ENCODE data around the gene CFAP58.

The CFAP58 gene

DNA sequence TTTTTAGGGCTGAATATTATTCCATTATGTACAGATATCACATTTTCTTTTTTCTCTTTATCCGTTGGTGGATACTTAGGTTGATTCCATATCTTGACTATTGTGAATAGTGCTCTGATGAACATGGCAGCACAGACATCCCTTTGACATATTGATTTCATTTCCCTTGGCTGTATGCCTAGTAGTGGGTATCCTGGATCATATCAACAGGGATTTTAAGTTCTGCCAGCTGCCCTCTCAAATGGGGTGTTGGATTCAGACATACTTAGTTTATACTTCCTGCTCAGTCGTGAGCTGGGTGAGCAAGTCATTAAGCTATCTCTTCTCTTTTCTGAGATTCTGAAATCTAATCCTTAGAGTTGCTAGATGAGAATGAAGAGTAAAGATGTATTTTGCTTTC, 147.8 kb downstream of the CFAP58 start:
- no peak for DNase-seq
- in situ Hi-C loops (cut with HindIII; ENCODE audit: low pct_ligation_motif_present, low pct_unique_long_range_greater_than_20kb, low sequenced_read_pairs), result no loop called here

GRCh38 chr10:104501864-104502579, 148.4 kb downstream of the CFAP58 start:
- no peak for DNase-seq
- in situ Hi-C loops (cut with HindIII; ENCODE audit: low pct_ligation_motif_present, low pct_unique_long_range_greater_than_20kb, low sequenced_read_pairs), result no loop called here

DNA sequence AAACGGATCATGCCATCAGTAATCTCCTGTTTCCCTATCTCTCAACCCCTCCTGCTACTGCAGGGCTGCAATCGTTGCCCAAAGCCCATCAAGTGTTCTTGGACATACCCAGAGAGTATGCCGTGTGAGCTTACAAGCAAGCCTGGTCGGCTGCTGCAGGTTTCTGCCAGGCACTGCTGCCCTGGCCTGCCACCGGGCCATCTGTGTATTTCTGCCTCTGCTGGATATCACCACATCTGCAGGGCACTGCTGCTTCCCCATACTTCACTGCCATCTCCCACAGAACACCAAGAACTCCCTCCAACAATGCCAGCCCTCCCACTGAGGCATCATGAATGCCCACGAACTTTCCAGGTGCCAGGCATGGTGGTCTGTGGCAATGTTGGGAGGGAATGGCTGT, 149.3 kb downstream of the CFAP58 start:
- no peak for DNase-seq
- in situ Hi-C loops (cut with HindIII; ENCODE audit: low pct_ligation_motif_present, low pct_unique_long_range_greater_than_20kb, low sequenced_read_pairs), result no loop called here

All from ACHN (cell line).